Measurements from ENCODE around the gene AP2A1. TPM values are rescaled to one million over a fixed set of nuclear protein-coding genes. Genes with fewer than 3 reads are reported as not detected.

AP2A1 gene
- total RNA-seq, 1 donor from 2014 or later, result 98.9 TPM

DNA sequence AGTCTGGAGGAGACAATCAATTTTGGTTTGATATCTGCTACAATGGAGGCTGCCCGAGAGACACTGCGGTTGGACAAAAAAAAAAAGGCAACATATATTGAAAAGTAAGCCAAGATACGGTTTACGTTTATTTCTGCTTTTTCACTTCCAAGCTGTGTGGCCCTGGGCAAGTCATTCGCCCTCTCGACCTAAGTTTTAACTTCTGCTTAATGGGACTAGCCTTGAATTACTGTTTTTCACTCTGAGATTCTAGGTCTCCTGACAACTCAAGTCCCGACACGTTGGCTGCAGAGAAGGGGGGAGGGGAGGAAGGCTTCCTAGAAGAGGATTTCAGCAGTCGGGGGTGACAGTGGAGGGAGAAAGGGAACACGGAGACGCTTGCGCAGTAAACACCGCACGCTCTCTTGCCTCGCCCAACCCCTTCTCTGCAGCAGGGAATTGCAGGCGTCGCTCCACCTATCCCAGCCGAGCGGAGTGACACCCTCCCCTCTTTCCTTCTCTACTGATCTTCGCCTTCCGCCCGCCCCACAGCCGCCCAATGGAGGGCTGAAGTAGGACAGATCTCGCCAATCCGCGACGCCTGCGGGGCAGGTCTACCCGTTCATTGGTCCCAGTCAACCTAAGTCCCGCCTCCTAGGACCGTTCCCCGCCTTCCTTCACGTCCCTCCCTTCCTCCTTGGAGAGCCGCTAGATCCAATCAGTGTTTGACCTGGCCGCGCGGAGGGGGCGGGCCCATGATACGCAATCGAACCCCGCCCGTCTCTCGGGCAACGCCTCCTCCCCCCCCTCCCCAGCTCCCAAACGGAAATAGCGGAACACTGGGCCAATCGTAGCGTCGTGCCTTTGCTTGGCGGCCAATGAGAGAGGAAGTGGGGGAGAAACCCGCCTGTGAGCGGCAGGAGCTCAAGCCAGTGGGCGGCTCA, 533 bp upstream of the AP2A1 start:
- no peak for TF ChIP-seq CTCF (IDR thresholded peaks at IDR 0.05; ENCODE audit: insufficient read depth, low read length, poor library complexity, severe bottlenecking)
- peak; percentile 98 for DNase-seq (ENCODE audit: low read depth)
- Histone ChIP-seq H3K36me3 (ENCODE audit: control insufficient read depth, insufficient read depth, low read length) (no peaks in the 10 kb centered on the region), H3K4me3 (ENCODE audit: low read depth, low read length) (peak overlapping the region; percentile 28), H3K27me3 (ENCODE audit: control insufficient read depth, insufficient read depth, low read length) (no peaks in the 10 kb centered on the region)

- Histone ChIP-seq H3K4me3 (ENCODE audit: low read depth, low read length) (peak overlapping the region; percentile 77), H3K27me3 (ENCODE audit: control insufficient read depth, insufficient read depth, low read length) (no peaks in the 10 kb centered on the region), H3K36me3 (ENCODE audit: control insufficient read depth, insufficient read depth, low read length) (no peaks in the 10 kb centered on the region)
- TF ChIP-seq CTCF (IDR thresholded peaks at IDR 0.05; ENCODE audit: insufficient read depth, low read length, poor library complexity, severe bottlenecking), result no peak
- no peak for DNase-seq (ENCODE audit: low read depth)
Observed at GRCh38 chr19:49767381-49767780, 580 bp downstream of the AP2A1 start.

- no peak for DNase-seq (ENCODE audit: low read depth)
- TF ChIP-seq CTCF (IDR thresholded peaks at IDR 0.05; ENCODE audit: insufficient read depth, low read length, poor library complexity, severe bottlenecking), result no peak
- peak overlapping the region; percentile 77 for H3K4me3 ChIP-seq (ENCODE audit: low read depth, low read length)
- no peaks in the 10 kb centered on the region for H3K27me3 ChIP-seq (ENCODE audit: control insufficient read depth, insufficient read depth, low read length)
- H3K36me3 ChIP-seq (ENCODE audit: control insufficient read depth, insufficient read depth, low read length), result no peaks in the 10 kb centered on the region
Observed at GRCh38 chr19:49767967-49768581, 1.3 kb downstream of the AP2A1 start.

DNA sequence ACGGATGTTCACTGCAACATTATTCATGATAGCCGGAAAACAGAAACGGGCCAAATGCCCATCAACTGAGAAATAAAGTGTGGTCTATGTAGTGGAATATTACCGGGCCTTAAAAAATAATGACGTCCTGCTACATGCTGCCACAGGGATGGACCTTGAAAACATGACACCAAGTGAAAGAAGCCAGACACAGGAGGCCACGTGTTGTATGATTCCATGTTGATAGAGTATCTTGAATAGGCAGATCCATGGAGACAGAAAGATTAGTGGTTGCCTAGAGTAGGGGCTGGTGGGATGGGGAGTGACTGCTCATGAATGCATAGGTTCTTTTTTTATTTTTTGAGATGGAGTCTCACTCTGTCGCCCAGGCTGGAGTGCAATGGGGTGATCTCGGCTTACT, 3.7 kb downstream of the AP2A1 start:
- H3K27me3 ChIP-seq (ENCODE audit: control insufficient read depth, insufficient read depth, low read length), result no peaks in the 10 kb centered on the region
- no peak for DNase-seq (ENCODE audit: low read depth)
- no peaks in the 10 kb centered on the region for H3K36me3 ChIP-seq (ENCODE audit: control insufficient read depth, insufficient read depth, low read length)
- H3K4me3 ChIP-seq (ENCODE audit: low read depth, low read length), result no peak overlapping the region
- TF ChIP-seq CTCF (IDR thresholded peaks at IDR 0.05; ENCODE audit: insufficient read depth, low read length, poor library complexity, severe bottlenecking), result no peak

- TF ChIP-seq CTCF (IDR thresholded peaks at IDR 0.05; ENCODE audit: insufficient read depth, low read length, poor library complexity, severe bottlenecking), result no peak
- no peak for DNase-seq (ENCODE audit: low read depth)
- Histone ChIP-seq H3K36me3 (ENCODE audit: control insufficient read depth, insufficient read depth, low read length) (no peaks in the 10 kb centered on the region), H3K27me3 (ENCODE audit: control insufficient read depth, insufficient read depth, low read length) (no peaks in the 10 kb centered on the region), H3K4me3 (ENCODE audit: low read depth, low read length) (no peak overlapping the region)
Observed at GRCh38 chr19:49771674-49772139, 4.9 kb downstream of the AP2A1 start.
